GM21619 (cell line): ENCODE results near the gene VAV3.
"Not testable (repeated sequence)": the region's sequence is repeated elsewhere in the genome, so short reads cannot be mapped to it uniquely, and the experiment has no call there.

ENCODE experiments used
- ATAC-seq: cut with Tn5 transposase; IDR thresholded peaks from one replicate; pipeline ENCODE4 v1.9.1; 2021; ENCODE audit not compliant: unreplicated experiment

The VAV3 gene

DNA sequence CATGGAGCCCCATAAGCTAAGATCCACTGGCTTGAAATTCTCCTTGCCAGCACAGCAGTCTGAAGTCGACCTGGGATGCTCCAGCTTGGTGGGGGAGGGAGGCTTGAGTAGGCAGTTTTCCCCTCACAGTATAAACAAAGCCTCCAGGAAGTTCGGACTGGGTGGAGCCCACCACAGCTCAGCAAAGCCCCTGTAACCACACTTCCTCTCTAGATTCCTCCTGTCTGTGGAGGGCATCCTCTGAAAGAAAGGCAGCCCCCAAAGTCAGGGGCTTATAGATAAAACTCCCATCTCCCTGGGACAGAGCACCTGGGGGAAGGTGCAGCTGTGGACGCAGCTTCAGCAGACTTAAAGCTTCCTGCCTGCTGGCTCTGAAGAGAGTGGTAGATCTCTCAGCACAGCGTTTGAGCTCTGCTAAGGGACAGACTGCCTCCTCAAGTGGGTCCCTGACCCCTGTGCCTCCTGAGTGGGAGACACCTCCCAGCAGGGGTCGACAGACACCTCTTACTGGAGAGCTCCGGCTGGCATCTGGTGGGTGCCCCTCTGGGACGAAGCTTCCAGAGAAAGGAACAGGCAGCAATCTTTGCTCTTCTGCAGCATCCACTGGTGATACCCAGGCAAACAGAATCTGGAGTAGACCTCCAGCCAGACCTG is 120.3 kb downstream of the VAV3 start:
- ATAC-seq, result not testable (repeated sequence)

DNA sequence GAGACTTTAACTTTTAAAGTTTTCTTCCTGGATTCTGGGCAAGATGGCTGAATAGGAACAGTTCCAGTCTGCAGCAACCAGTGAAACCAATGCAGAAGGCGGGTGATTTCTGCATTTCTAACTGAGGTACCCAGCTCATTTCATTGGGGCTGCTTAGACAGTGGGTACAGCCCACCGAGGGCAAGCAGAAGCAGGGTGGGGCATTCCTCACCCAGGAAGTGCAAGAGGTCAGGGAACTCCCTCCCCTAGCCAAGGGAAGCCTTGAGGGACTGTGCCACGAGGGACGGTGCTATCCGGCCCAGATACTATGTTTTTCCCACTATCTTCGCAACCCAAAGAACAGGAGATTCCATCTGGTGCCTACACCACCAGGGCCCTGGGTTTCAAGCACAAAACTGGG is 121.0 kb downstream of the VAV3 start:
- no peak for ATAC-seq

GRCh38 chr1:107842241-107842640 is 122.7 kb downstream of the VAV3 start:
- no peak for ATAC-seq

DNA sequence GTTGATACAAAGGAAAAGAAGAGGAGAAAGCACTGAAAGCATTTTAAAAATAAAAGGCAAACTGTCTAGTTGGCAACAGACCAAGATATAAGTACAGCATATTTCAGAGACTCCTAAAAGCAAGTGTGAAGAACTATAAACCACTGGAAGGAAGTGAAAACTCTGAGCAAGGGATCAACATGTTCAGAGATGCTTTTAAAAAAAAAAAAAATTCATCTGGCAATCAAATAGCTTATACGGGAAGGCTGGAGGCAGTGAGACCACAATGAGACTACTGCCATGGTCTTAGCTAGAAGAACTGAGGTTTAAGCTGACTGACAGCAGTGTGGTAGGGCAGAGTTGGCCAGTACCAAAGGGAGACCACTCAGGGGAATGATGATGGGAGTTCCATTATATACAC is 124.3 kb downstream of the VAV3 start:
- no peak for ATAC-seq

- ATAC-seq, result no peak
These were observed 126.9 kb downstream of the VAV3 start for GRCh38 chr1:107838056-107838455.

- ATAC-seq, result no peak
These were observed 129.8 kb downstream of the VAV3 start for GRCh38 chr1:107835151-107835670.

- no peak for ATAC-seq
These were observed 131.9 kb downstream of the VAV3 start for GRCh38 chr1:107833061-107833460.

DNA sequence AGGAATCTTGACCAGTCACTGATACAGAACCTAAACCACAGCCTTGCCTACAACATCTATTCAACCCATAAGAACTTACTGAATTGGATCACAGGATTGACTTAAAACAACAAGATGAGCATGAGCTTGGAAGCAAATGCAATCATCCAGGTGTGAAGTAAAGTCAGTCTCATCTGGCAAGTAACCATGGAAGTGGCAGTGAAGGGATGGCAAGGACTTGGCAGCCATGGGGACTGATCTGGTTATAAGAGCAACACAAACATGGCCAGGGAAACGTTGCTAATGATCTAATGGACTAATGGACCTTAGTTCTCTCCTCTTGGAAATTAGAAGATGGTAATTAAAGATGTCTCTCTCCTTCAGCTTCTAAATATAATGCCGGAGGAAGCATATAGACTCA is 133.1 kb downstream of the VAV3 start:
- ATAC-seq, result no peak

- no peak for ATAC-seq
These were observed 134.5 kb downstream of the VAV3 start for GRCh38 chr1:107830526-107830925.

GRCh38 chr1:107830075-107830474 is 134.9 kb downstream of the VAV3 start:
- no peak for ATAC-seq

DNA sequence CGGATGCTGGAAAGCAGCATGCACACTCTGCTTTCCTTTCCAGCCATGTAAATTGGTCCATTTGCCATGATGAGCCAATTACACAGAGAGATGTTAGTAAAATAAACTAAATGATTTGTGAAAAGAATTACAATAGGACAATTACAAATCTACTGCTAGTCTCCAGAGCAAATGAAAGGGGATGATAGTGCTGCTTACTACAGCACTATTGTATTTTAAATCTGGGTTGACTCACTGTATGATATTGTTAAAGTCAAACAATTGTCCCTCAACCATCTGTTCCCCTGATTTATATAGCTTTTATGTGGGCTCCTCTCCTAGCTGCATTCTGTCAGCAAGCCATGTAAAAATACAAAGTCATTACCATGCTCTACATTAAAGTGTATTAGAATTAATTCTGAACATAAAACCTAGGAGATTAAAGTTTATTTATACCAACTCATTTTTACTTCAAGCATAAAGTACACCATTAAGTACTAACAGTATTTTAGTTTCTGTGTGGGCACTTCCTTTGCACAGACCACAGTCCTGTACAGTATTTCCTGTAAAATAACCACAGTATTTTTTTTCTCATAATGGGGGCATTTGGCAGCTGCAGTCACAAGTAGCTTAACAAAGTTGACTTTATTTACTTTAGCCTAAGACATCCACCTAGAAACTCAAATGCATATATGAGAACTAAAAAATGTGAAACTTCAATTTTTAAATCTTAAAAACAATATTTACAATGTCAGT is 135.8 kb downstream of the VAV3 start:
- ATAC-seq, result no peak

- ATAC-seq, result no peak
These were observed 140.0 kb downstream of the VAV3 start for GRCh38 chr1:107824946-107825345.

GRCh38 chr1:107821340-107821739 is 143.6 kb downstream of the VAV3 start:
- no peak for ATAC-seq

DNA sequence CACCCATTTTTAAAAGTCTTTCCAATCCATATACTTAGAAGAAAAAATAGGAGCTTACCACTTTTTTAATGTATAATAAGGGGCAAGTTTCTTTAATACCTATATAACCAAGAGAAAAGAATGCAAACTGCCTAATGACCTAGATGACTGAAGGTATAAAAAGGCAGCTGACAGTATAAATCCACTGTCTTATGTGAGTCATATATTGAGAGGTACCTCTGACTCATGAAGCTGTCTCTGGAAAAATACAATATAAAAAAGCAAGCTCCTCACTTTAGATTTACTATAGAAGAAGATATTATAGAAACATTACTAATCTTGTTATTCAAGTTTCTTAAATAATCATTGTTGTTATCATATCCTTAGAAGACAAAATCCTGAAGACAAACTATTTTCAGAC is 144.2 kb downstream of the VAV3 start:
- no peak for ATAC-seq

DNA sequence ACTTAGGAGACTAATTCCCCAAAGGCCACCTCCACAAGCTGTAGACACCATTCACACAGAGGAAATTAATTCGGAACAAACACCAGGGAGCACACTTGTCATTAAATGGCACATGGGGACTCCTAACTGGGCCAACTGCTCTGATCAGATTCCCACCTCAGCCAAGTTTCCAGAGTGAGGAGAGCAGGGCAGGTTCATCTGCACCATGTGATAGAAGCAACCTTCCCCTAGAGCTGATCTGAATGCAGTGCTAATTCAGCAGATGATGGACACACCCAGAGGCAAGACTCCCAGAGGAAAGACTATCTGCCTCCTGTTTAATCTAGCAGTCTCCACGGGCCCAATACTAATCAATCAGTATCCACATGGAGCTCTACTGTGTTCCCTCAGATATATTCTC is 147.0 kb downstream of the VAV3 start:
- no peak for ATAC-seq

DNA sequence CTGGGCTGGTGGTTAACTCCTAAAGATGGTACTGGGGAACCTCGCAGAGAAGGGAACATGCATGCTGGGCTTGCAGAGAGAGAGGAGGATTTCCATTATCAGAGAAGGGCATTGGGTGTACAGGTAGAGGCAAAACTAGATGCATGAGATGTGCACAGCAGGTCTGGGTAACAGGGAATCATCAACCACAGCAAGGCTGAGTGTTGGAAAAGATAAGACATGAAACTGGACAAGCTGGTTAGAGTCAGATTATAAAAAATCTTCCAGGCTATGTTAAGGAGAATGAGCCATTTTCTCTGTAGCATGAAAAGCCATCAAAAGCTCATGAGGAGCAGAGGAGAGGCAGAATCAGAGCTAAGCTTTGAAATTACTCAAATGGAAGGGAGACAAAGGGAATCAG is 147.8 kb downstream of the VAV3 start:
- no peak for ATAC-seq

- no peak for ATAC-seq
These were observed 154.6 kb downstream of the VAV3 start for GRCh38 chr1:107810291-107810951.

DNA sequence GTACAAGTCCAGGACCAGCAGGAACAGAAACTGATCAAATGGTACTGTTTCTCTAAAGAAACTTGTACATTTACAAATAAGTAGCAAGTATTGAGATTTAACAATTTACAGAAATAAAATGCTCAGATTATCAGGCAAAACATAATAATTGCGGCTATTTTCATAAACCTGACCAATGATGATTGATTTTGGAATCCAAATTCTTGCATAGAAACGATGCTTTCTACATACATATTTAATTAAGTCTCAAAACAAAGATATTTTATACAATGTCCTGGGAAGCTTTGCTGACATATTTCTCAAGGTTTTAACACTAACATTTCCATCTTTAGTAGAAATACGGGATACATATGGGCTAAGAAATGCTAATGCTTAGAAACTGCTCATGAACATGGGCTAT is 157.1 kb downstream of the VAV3 start:
- no peak for ATAC-seq

- ATAC-seq, result no peak
These were observed 157.6 kb downstream of the VAV3 start for GRCh38 chr1:107807405-107807804.

DNA sequence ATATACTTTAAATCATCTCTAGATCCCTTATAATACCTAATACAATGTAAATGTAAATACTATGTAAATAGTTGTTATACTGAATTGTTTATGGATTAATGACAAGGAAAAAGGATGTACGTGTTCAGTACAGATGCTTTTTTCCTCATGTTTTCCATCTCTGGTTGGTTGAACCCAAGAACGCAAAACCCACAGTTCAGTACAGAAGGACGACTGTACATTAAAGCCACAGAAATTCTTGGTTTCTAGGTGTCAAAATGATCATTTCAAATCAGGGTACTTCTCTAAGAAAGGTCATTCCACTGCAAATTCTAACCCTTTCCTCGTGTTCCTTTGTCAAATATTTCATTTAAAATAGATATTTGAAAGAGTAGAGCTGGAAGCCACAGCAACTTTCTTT is 158.1 kb downstream of the VAV3 start:
- ATAC-seq, result no peak

DNA sequence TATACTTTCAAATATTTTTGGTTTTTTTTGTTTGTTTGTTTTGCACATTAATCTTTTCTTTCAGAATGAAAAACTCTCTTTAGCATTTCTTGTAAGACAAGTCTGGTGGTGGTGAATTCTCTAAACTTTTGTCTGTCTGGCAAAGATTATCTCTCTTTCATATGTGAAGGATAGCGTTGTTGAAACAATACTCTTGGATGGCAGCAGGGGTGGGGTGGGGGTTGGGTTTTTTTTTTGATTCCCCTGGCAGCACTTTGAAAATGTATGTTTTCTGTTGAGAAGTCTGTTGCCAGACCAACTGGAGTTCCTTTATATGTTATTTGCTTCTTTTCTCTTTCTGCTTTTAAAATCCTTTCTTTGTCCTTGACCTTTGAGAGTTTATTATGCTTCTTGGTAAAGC is 160.2 kb downstream of the VAV3 start:
- no peak for ATAC-seq

GRCh38 chr1:107804134-107804533 is 160.8 kb downstream of the VAV3 start:
- ATAC-seq, result no peak
